ENCODE results near the gene ZNF679.
"Not testable (repeated sequence)": the region's sequence is repeated elsewhere in the genome, so short reads cannot be mapped to it uniquely, and the experiment has no call there.

ZNF679 gene

DNA sequence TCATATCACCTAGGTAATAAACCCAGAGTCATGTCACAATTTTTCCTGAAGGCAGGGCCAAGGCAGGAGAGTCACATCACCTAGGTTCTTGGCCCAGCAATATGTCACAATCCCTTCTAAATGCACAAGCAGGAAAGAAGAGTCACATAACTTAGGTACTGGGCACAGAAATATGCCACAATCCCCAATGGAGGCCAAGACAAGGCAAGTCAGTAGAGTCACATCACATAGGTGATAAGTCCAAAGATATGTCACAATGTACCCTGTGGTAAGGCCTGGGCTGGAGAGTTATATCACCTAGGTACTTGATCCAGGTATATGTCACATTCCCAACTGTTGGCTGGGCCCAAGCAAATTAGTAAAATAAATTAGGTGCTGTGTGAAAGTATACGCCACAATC, at the start of gene ZNF679:
Gene ZNF679, plus strand, starts transcription at position 301 of the 400 bp plus-strand sequence. CDS start 20,644 bp downstream, outside the sequence.
- DNase-seq: not testable (repeated sequence)

DNA sequence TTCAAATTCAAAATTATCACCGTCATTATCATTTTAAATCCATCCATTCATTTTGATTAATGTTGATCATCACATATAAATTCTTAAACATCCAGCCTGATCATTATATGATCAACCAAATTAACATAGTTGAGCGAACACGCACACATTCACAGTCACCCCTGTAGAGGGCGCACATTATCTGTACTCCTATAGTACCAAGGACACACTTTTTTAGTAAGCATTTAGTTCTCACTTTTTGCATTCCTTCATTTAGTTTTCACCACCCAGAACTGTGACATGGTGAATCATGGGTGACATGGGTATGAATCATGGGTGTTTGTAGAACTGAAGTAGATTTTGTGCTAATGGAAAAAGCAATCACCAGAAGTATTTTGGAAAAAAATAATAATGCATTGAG, 47.3 kb upstream of the ZNF679 start:
- no peak for DNase-seq

DNA sequence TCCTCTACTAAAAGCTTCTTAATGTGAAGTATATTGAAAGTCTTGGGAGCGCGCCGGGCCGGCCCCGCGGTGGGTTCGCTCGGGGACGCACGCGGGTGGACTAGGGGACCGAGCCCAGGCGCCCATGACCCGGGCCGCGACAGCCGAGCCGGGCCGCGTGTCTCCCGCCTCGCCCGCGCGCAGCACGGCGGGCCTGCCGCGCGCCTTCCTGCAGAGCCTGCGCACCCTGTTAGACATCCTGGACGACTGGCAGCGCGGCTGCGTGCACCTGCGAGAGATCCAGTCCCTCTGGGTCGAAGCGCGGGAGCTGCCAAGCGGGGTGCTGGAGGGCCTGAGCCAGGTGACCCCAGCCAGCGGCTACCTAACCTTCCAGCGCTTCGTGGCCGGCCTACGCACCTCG, 46.7 kb upstream of the ZNF679 start:
- no peak for DNase-seq

DNA sequence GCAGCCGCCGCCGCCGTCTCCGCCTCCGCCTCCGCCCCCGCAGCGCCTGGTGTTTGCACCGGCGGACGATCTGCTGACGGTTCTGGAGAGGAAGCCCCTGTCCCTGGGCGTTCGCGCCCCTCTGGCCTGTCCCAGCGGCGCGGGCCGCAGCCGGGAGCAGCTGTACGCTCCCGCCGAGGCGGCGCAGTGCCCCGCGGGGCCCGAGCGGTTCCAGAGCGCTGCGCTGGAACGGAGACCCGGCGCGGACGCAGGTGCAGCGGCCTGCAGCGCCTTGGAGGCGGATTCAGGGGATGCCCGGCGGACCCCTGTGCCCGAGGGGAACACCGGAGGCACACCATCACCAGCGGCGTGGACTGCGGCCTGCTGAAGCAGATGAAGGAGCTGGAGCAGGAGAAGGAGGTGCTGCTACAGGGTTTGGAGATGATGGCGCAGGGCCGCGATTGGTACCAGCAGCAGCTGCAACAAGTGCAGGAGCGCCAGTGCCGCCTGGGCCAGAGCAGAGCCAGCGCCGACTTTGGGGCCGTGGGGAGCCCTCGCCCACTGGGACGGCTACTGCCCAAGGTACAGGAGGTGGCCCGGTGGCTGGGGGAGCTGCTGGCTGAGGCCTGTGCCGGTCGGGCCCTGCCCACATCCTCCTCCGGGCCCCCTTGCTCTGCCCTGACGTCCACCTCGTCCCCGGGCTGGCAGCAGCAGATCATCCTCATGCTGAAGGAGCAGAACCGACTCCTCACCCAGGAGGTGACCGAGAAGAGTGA, 46.1 kb upstream of the ZNF679 start:
- DNase-seq: no peak

DNA sequence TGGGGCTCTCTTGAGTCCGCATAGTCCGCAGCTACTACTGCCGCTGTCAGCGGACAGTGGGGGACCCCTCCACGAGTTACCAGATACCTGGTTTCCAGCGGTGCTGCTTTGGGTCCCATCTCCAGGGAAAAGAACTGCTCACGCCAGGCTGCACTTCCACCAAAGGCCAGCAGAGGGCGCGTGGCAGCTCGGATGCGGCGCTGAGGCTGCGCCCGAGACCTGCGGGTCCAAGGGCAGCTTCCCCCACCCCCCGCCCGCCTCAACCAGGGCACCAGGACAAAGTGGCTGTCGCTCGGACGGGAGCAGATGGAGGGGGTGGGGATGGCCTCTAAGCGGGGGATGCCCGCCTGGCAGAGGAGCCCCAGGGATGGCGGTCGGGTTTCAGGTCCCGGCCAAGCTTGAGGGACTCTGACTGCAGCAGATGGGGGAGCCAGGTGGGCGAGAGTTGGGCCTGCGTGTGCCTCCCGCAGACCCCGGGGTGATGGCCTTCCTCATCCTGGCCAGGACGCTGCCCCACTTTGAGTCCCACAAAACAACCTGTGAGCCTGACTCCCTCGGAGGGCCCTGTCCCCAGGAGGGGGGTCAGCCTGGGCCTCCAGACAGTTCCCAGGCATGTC, 45.0 kb upstream of the ZNF679 start:
- no peak for DNase-seq

DNA sequence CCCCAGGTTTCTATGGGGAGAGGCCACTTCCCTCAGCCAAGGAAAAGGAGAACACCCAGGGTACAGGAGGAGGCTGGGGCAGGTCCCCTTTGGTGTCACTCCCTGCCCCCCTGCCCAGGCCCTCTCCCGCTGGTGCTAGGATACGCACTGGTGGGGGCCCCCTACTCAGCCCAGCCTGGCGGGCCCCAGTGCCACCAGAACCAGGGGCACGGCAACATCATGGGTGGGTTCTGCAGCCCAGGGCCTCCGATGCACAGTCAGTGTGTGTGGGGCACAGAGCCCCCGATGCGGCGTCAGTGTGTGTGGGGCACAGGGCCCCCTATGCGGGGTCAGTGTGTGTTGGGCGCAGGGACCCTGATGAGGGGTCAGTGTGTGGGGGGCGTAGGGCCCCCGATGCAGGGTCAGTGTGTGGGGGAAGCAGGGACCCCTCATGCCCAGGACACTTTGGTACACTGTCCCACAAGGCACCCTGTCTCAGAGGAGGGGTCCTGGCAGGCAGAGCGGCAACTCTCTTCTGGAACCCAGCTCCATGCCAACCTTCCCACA, 44.4 kb upstream of the ZNF679 start:
- no peak for DNase-seq

DNA sequence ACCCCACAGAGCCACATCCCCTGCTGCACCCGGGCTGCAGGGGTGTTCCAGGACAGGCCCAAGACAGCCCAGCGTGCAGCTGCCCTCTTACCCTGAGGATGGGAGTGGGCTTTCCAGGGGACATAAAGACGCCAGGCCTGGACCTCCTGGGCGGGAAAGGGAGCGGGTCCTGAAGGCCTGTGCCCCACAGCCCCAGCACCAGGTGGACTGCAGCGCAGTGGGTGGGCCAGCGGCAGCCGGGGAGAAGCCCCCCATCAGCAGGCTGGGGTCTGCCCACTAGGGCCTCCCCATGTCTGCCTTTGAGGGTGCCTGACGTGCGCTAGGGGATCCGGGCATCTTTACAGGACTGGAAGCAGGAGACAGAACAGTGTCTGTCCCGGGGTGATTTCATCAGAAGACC, 43.9 kb upstream of the ZNF679 start:
- no peak for DNase-seq

DNA sequence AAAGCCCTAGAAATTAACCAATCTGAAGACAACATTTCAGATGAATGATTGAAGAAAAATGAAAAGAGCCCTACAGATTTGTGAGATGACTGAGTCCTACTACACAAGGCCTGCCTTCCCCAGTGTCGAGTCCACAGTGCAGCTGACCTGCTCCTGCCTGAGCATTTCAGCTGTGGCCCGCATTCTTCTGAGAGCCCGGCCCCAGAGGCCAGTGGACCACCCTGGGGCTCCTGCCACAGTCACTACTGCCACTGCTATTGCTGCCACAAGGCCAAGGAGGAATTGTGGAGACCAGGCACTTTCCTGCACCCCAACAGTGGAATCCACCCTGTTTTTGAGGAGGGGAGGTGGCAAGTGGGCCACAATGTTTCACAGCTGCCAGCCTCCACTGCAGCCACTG, 40.9 kb upstream of the ZNF679 start:
- no peak for DNase-seq

DNA sequence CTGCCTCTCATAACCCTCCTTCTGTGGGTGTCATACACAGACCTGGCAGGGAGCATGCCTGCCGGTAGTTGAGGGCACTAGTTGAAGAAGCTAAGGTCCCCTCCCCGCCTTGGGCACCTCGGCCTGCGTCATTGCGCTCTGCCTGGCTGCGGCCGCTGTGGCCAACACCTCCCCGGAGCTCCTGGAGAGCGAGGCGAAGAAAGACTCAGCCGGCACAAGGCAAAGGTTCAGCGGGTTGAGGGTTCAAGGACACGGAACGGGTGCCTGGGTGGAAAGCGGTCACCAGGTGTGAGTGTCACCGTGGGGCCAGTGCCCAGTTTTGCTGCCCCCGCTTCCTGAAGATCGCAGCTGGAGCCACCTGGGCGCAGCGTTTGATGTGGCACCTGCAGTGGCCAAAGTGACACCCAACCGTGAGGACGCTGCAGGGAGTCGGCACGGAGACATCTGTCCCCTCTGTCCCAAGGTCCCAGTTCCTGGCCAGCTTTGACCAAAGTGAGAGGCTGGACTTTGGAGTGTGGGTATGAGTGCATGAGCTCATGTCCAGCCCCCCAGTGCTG, 36.0 kb upstream of the ZNF679 start:
- no peak for DNase-seq

DNA sequence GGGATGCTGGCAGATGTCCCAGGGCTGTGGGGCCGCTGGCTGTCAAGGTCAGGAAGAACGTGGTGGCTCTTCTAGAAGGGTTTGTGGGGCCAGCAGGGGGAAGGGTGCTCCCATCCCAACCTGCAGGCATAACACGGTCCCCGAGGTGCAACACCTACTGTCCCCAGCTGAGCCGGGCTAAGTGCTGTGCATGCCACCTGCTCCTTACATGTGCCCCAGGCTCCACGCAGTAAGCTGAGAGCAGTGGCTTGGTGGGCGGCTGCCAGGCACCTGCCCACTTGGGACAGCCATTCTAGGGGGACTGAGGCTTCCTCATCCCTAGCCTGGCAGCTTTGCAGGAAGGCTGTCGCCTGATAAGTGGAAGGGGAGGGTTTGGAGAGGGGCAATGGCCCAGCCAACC, 35.5 kb upstream of the ZNF679 start:
- DNase-seq: no peak

DNA sequence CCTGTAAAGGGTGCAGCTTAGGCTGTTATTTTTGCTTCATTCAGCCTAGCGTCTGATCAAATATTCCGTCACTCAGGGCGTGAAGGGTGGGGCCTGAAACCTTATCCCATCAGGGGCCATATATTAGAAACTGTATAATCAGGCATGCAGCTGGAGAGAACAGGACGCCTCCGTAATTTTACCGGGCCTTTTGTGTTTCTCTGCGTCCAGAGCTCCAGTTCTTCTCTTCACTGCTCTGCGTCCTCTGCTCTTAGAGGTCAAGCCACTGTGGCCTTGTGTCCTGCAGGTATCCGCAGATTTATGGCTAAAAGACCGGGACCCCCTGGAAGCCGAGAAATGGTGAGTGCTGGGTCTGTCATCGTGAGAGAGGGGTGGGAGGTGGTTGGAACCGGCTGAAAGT, 21.4 kb upstream of the ZNF679 start, which contains the start of gene ZNF735:
Gene ZNF735, plus strand, starts transcription at position 301 of the 400 bp plus-strand sequence. Its CDS starts 0 bp downstream, at position 301.
- DNase-seq: no peak

DNA sequence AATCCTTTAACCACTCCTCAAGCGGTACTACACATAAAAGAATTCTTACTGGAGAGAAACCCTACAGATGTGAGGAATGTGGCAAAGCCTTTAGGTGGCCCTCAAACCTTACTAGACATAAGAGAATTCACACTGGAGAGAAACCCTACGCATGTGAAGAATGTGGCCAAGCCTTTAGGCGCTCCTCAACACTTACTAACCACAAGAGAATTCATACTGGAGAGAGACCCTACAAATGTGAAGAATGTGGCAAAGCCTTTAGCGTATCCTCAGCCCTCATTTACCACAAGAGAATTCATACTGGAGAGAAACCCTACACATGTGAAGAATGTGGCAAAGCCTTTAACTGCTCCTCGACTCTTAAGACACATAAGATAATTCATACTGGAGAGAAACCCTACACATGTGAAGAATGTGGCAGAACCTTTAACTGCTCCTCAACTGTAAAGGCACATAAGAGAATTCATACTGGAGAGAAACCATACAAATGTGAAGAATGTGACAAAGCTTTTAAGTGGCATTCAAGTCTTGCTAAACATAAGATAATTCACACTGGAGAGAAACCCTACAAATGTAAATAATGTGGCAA, 8.5 kb upstream of the ZNF679 start:
- DNase-seq: not testable (repeated sequence)

DNA sequence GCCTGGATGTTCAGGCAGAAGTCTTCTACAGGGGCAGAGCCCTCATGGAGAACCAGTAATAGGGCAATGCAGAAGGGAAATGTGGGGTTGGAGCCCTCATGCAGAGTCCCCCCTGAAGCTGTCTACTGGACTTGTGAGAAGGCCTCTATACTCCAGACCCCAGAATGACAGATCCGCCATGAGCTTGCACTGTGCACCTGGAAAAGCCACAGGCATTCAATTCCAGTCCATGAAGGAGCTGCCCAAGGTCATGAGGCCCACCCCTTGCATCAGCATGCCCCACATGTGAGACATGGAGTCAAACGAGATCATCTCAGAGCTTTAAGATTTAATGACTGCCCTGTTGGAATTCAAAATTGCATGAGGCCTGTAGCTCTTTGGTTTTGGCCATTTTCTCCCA, 4.9 kb upstream of the ZNF679 start:
- no peak for DNase-seq

DNA sequence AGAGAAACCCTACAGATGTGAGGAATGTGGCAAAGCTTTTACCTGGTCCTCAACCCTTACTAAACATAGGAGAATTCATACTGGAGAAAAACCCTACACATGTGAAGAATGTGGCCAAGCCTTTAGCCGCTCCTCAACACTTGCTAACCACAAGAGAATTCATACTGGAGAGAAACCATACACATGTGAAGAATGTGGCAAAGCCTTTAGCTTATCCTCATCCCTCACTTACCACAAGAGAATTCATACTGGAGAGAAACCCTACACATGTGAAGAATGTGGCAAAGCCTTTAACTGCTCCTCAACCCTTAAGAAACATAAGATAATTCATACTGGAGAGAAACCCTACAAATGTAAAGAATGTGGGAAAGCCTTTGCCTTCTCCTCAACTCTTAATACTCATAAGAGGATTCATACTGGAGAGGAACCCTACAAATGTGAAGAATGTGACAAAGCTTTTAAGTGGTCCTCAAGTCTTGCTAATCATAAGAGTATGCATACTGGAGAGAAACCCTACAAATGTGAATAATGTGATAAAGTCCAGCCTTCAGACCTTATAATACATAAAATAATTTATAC, 38.2 kb downstream of the ZNF679 start:
- no peak for DNase-seq

DNA sequence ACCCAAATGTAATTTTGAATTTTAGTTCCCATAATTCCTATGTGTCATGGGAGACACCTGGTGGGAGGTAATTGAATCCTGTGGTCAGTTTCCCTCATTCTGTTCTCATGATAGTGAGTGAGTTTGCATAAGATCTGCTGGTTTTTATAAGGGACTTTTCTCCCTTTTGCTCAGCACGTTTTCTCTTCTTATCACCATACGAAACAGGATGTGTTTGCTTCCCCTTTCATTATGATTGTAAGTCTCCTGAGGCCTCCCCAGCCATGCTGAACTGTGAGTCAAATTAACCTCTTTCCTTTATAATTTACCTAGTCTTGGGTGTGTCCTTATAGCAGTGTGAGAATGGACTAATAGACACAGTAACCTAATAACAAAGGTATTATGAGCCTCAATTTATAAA, 49.4 kb downstream of the ZNF679 start:
- DNase-seq: no peak

DNA sequence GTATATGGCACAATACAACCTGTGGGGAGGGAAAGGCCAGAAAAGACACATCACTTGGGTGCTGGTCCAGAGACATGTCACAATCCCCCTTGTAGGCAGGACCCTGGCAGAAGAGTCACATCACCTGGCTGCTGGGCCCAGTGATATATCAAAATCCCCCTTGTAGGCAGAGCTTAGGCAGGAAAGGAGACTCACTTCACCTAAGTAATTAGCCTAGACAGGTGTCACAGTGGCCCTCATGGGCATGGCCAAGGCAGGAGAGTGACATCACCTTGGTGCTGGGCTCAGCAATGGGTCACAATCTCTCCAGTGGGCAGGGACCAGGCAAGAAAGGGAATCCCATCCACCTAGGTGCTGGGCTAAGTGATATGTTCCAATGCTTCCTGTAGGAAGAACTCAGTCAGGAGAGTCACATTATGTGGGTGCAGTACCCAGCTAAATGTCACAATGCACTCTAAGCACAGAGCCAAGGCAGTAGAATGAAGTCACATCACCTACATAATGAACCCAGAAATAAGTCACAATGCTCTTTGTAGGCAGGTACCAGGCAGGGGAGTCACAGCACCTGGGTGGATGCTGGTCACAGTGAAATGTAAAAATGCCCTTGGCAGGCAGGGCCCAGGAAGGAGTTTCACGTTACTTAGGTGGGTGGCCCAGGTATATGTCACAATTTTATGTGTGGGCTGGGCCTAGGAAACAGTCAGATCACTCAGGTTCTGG, 66.6 kb downstream of the ZNF679 start:
- no peak for DNase-seq

DNA sequence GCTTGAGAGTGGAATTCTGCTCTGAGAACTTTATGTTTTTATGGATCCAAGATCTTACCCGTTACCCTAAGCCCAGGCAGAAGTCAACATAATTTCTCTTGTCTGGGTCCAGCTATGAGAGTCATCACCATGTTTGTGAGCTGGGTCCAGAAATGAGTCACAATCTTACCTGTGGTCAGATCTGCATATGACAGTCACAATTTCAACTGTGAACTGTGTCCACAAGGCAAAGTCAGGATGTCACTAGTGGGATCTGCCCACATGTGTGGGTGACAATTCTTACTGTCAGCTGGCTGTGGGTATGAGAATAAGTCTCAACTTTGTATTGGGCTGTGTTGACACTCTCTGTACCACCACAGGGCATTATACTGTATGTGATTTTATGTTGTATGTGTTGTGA, 69.1 kb downstream of the ZNF679 start:
- not testable (repeated sequence) for DNase-seq

DNA sequence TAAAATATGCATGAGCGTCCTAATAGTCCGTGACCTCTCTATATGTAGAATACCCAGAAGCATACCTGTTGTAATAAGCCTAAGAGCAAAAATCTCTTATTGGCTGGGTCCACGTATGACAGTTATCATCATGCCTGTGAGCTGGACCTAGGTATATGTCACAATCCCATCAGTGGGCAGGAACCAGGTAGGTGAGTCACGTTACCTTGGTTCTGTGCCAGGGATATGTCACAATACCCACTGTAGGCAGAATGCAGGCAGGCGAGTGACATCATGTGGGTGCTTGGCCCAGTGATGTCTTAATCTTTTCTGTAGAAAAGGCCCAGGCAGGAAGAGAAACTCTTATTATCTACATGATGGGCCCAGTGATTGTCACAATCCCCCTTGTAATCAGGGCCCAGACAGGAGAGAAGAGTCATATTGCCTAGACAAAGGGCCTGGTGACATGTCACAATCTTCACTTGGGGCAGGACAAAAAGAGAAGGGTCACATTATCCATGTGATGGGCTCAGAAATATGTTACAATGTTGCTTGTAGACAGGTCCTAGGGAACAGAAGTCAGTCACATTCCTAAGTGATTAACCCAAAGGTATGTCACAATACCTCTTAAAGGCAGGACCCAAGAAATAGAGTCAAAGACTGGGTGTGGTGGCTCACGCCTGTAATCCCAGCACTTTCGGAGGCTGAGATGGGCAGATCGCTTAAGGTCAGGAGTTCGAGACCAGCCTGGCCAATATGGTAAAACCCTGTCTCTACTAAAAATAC, 72.5 kb downstream of the ZNF679 start:
- DNase-seq: no peak

DNA sequence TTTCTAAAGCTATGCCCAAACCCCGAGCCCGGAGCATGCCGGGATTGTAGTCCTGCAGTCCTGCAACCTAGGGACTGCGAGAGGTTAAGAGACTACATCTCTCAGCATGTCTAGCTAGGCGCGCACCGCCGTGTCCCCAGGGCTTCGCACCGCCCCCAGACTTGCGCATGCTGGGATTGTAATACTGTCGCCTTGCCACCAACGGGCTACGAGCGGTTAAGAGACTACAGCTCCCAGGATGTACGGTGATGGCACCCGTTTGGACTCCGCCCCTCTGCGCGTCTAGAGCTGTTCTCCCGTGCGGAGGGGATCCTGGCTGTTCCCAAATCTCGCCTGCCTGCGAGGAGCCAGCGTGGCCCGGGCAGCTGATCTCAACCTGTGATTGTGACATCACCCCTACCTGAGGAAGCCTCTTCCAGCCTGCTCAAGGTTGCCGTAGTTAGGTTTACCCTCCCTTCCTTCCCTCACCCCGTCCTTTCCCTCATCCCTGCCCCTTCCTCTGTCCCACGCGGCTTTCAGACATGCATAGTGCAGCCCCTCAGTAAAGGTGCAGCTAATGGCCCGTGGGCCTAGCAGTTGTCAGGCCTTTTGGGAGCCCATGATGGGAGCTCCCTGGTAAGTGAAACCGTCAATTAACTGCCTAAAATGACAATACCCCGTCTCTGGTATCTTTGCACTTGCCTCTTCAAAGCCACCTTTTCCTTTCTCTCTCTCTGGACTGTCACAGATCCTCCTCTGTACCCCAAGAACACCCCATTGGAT, 79.2 kb downstream of the ZNF679 start:
- peak; percentile 95 for DNase-seq

DNA sequence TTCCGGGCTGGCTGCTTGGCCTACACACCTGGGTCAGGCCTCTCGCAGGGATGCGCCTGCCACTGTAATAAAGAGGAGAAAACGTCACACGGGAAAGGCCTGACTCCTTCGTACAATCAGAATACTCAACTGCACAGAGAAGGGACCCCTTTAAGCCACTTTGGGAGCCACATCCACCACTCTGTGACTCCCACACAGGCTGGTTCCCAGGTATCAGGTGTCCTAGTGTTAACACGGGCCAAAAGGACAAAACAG, 79.7 kb downstream of the ZNF679 start:
- DNase-seq: no peak

DNA sequence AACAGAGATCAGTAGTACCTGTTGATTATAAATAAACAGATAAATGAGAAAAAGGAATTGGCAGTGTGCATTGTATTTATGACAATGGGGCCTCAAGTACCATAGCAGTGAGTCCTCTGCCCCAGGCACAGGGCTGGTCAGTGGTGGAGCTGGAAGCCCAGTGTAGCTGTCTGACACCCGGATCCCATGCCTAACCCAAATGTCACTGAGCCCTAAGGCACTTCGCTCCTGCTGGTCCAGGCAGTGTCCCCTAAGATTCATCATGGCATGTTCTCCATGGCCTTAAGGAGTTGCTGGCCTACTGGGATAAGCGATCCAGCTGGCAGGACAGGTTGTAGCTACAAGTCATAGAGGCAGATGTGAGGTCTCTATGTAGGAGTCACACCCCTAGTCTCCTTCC, 82.2 kb downstream of the ZNF679 start:
- no peak for DNase-seq
